GM23338 (cell line): ENCODE data around the gene MEP1A. TPM values are rescaled to one million over a fixed set of nuclear protein-coding genes. Genes with fewer than 3 reads are reported as not detected.

Experiments used
- ATAC-seq: fragments of 200-7000 bp; cut with Tn5 transposase; 3 replicates; pipeline ENCODE4 v1.9.1; 2020
- DNase-seq: peaks from one replicate; pipeline ENCODE4 v3.0.0-alpha.2; 2015; ENCODE audit warnings: low spot score
- H2AFZ ChIP-seq: fragments of 200-600 bp; sonication (generic); 2 replicates; pipeline ENCODE4 v1.8.0; 2016; ENCODE audit warnings: antibody characterized with exemption, mild to moderate bottlenecking, moderate library complexity
- H3F3A ChIP-seq: fragments of 200-600 bp; sonication (generic); replicated peaks from 2 replicates; pipeline ENCODE4 v1.8.0; 2017; ENCODE audit warnings: antibody characterized with exemption, mixed run types, low read depth
- H3K27ac ChIP-seq: fragments of 200-600 bp; sonication (generic); 2 replicates; pipeline ENCODE4 v1.6.1; 2016; ENCODE audit warnings: low read depth
- H3K27me3 ChIP-seq: fragments of 200-600 bp; sonication (generic); 2 replicates; pipeline ENCODE4 v1.8.0; 2016; ENCODE audit warnings: mild to moderate bottlenecking, mixed run types, moderate library complexity; ENCODE audit not compliant: insufficient read depth
- H3K36me3 ChIP-seq: fragments of 200-600 bp; sonication (generic); 2 replicates; pipeline ENCODE4 v1.8.0; 2016; ENCODE audit warnings: mild to moderate bottlenecking; ENCODE audit not compliant: insufficient read depth
- H3K4me1 ChIP-seq: fragments of 200-600 bp; sonication (generic); 2 replicates; pipeline ENCODE4 v1.8.0; 2016; ENCODE audit warnings: mild to moderate bottlenecking, moderate library complexity; ENCODE audit not compliant: insufficient read depth
- H3K4me2 ChIP-seq: fragments of 200-600 bp; sonication (generic); 2 replicates; pipeline ENCODE4 v1.7.1; 2017; ENCODE audit warnings: mixed run types
- H3K4me3 ChIP-seq: fragments of 200-600 bp; sonication (generic); 2 replicates; pipeline ENCODE4 v1.6.1; 2016; ENCODE audit warnings: mixed run types
- H3K79me2 ChIP-seq: fragments of 200-600 bp; sonication (generic); replicated peaks from 2 replicates; pipeline ENCODE4 v1.8.0; 2017; ENCODE audit warnings: mild to moderate bottlenecking; ENCODE audit not compliant: insufficient read depth
- H3K9me2 ChIP-seq: fragments of 200-600 bp; sonication (generic); 2 replicates; pipeline ENCODE4 v1.8.0; 2017; ENCODE audit not compliant: insufficient read depth
- H4K20me1 ChIP-seq: fragments of 200-600 bp; sonication (generic); replicated peaks from 2 replicates; pipeline ENCODE4 v1.8.0; 2017; ENCODE audit warnings: mild to moderate bottlenecking; ENCODE audit not compliant: insufficient read depth
- H3K27ac Mint-ChIP-seq: 2 replicates; pipeline ENCODE4 v1.8.0; 2020; ENCODE audit warnings: inconsistent platforms, mild to moderate bottlenecking, moderate library complexity, mixed read lengths
- H3K27me3 Mint-ChIP-seq: 3 replicates; pipeline ENCODE4 v1.8.0; 2022; ENCODE audit warnings: low read depth, mild to moderate bottlenecking, moderate library complexity, mixed read lengths, inconsistent platforms; ENCODE audit not compliant: insufficient read depth, poor library complexity
- H3K36me3 Mint-ChIP-seq: 3 replicates; pipeline ENCODE4 v1.8.0; 2021; ENCODE audit warnings: low read depth, mild to moderate bottlenecking, inconsistent platforms, moderate library complexity, mixed read lengths
- H3K4me1 Mint-ChIP-seq: 3 replicates; pipeline ENCODE4 v1.8.0; 2020; ENCODE audit warnings: mild to moderate bottlenecking, inconsistent platforms, mixed read lengths
- H3K4me3 Mint-ChIP-seq: 3 replicates; pipeline ENCODE4 v1.8.0; 2021; ENCODE audit warnings: moderate library complexity, mild to moderate bottlenecking, inconsistent platforms, mixed read lengths
- H3K9me3 Mint-ChIP-seq: 3 replicates; pipeline ENCODE4 v1.8.0; 2020; ENCODE audit warnings: moderate library complexity, mild to moderate bottlenecking, inconsistent platforms, mixed read lengths
- CREB1 ChIP-seq: fragments of 250-450 bp; sonication (Bioruptor Pico); IDR thresholded peaks from 2 replicates; pipeline ENCODE4 v1.5.0; 2020; ENCODE audit warnings: low read depth, mild to moderate bottlenecking, moderate library complexity
- CTCF ChIP-seq, 2 experiments: fragments of 200-600 bp in 1 of 2; sonication (generic) in 1 of 2; conservative IDR thresholded peaks; 2 replicates each; pipeline versions ENCODE4 v1.5.1 to v1.6.1; 2016 to 2017; ENCODE audit warnings: antibody characterized with exemption in 2 of 2, low read depth in 2 of 2, mild to moderate bottlenecking in 2 of 2, moderate library complexity in 1 of 2
- ETS1 ChIP-seq: IDR thresholded peaks from 2 replicates; pipeline ENCODE4 v1.6.1; 2016; ENCODE audit warnings: antibody characterized with exemption
- JUNB ChIP-seq: IDR thresholded peaks from one replicate; pipeline ENCODE4 v1.6.1; 2016; ENCODE audit warnings: antibody characterized with exemption; ENCODE audit not compliant: unreplicated experiment
- NANOG ChIP-seq: IDR thresholded peaks from 2 replicates; pipeline ENCODE4 v1.6.1; 2016; ENCODE audit warnings: antibody characterized with exemption, borderline replicate concordance
- POLR2AphosphoS5 ChIP-seq: IDR thresholded peaks from 2 replicates; pipeline ENCODE4 v1.6.1; 2016; ENCODE audit warnings: antibody characterized with exemption, low read depth
- REST ChIP-seq: IDR thresholded peaks from one replicate; pipeline ENCODE4 v1.6.1; 2018; ENCODE audit warnings: antibody characterized with exemption; ENCODE audit not compliant: unreplicated experiment
- STAT1 ChIP-seq: IDR thresholded peaks from one replicate; pipeline ENCODE4 v1.6.1; 2016; ENCODE audit warnings: antibody characterized with exemption; ENCODE audit not compliant: unreplicated experiment
- ZNF114 ChIP-seq: fragments of 250-450 bp; sonication (Bioruptor Pico); IDR thresholded peaks from 2 replicates; pipeline ENCODE4 v1.5.0; 2020; ENCODE audit warnings: mild to moderate bottlenecking, moderate library complexity
- ZNF331 ChIP-seq: fragments of 250-450 bp; sonication (Bioruptor Pico); IDR thresholded peaks from 2 replicates; pipeline ENCODE4 v1.5.0; 2020; ENCODE audit warnings: low read depth, mild to moderate bottlenecking, moderate library complexity
- polyA plus RNA-seq: library from polyadenylated mRNA; unstranded; fragments of >200 nt; fragmentation: Nextera tagmentation; extraction: Ambion mirVana; gene quantifications from 2 replicates; pipeline ENCODE4 v1.2.1, GENCODE V29; 2016
- total RNA-seq: library from RNA; depleted of rRNA; stranded (reverse); fragments of >200 nt; shearing (Covaris generic); gene quantifications from 2 replicates; pipeline ENCODE4 v1.2.3, GENCODE V29; 2014

Gene MEP1A
- total and polyA plus RNA-seq, 2 experiments from 2014 or later: not detected

GRCh38 chr6:46808806-46809205, 15.6 kb downstream of the MEP1A start:
- H3K4me1 ChIP-seq: no peaks in the 10 kb centered on the region
- no peaks in the 10 kb centered on the region for H4K20me1 ChIP-seq
- H3K4me3 ChIP-seq: no peak overlapping the region
- DNase-seq: no peak
- H3F3A ChIP-seq: no peaks in the 10 kb centered on the region
- Mint-ChIP-seq H3K9me3 (peaks cover 3% of the 10 kb centered on the region; the same call in 1 of the 3 replicates), H3K4me3 (no peak overlapping the region), H3K27ac (no peak overlapping the region), H3K36me3 (no peaks in the 10 kb centered on the region), H3K4me1 (no peaks in the 10 kb centered on the region), H3K27me3 (no peaks in the 10 kb centered on the region)
- H3K27ac ChIP-seq: no peak overlapping the region
- no peaks in the 10 kb centered on the region for H3K36me3 ChIP-seq
- H3K79me2 ChIP-seq: no peaks in the 10 kb centered on the region
- TF ChIP-seq POLR2AphosphoS5: no peak
- no peak for TF ChIP-seq ZNF114 (CRISPR knock-in tag)
- TF ChIP-seq CREB1 (CRISPR knock-in tag): no peak
- TF ChIP-seq JUNB: no peak
- TF ChIP-seq CTCF (conservative IDR thresholded peaks at IDR 0.05; ENCODE audit: low read depth in 2 of 2): no peak
- no peak overlapping the region for H3K4me2 ChIP-seq
- H3K27me3 ChIP-seq: no peaks in the 10 kb centered on the region
- no peaks in the 10 kb centered on the region for H3K9me2 ChIP-seq
- no peak overlapping the region for H2AFZ ChIP-seq
- ATAC-seq: no peak

GRCh38 chr6:46815130-46815529, 21.9 kb downstream of the MEP1A start:
- no peaks in the 10 kb centered on the region for H3K79me2 ChIP-seq
- no peak overlapping the region for H2AFZ ChIP-seq
- no peak for DNase-seq
- ATAC-seq: no peak
- no peak overlapping the region for H3K27ac Mint-ChIP-seq
- no peaks in the 10 kb centered on the region for H3K36me3 Mint-ChIP-seq
- no peak overlapping the region for H3K4me3 ChIP-seq
- 0 out of 2 replicates have a peak, but pooled peaks cover 9% of the 10 kb centered on the region for H3K9me2 ChIP-seq
- H4K20me1 ChIP-seq: no peaks in the 10 kb centered on the region
- H3K36me3 ChIP-seq: no peaks in the 10 kb centered on the region
- peaks cover 3% of the 10 kb centered on the region for H3K4me1 Mint-ChIP-seq
- no peak overlapping the region for H3K4me3 Mint-ChIP-seq
- peaks cover 3% of the 10 kb centered on the region; the same call in 1 of the 3 replicates for H3K9me3 Mint-ChIP-seq
- no peaks in the 10 kb centered on the region for H3F3A ChIP-seq
- H3K4me2 ChIP-seq: no peak overlapping the region
- no peaks in the 10 kb centered on the region for H3K4me1 ChIP-seq
- H3K27me3 Mint-ChIP-seq: peaks cover under 1% of the 10 kb centered on the region
- no peak for TF ChIP-seq POLR2AphosphoS5
- no peak for TF ChIP-seq NANOG
- H3K27me3 ChIP-seq: no peaks in the 10 kb centered on the region
- H3K27ac ChIP-seq: no peak overlapping the region

GRCh38 chr6:46816626-46817025, 23.4 kb downstream of the MEP1A start:
- H3K27me3 Mint-ChIP-seq: peaks cover 4% of the 10 kb centered on the region
- H3K9me2 ChIP-seq: 0 out of 2 replicates have a peak, but pooled peaks cover 9% of the 10 kb centered on the region
- H3K9me3 Mint-ChIP-seq: no peaks in the 10 kb centered on the region
- H3K4me2 ChIP-seq: no peak overlapping the region
- DNase-seq: no peak
- no peaks in the 10 kb centered on the region for H3K4me1 ChIP-seq
- no peak overlapping the region for H3K27ac Mint-ChIP-seq
- no peak overlapping the region for H3K4me3 Mint-ChIP-seq
- H2AFZ ChIP-seq: peak overlapping the region; percentile 18; the same call in 1 of the 2 replicates
- H3K4me3 ChIP-seq: no peak overlapping the region
- H4K20me1 ChIP-seq: no peaks in the 10 kb centered on the region
- H3F3A ChIP-seq: no peaks in the 10 kb centered on the region
- no peaks in the 10 kb centered on the region for H3K27me3 ChIP-seq
- no peak for ATAC-seq
- H3K27ac ChIP-seq: no peak overlapping the region
- no peaks in the 10 kb centered on the region for H3K36me3 ChIP-seq
- no peaks in the 10 kb centered on the region for H3K36me3 Mint-ChIP-seq
- no peaks in the 10 kb centered on the region for H3K79me2 ChIP-seq
- H3K4me1 Mint-ChIP-seq: peaks cover 3% of the 10 kb centered on the region
- no peak for TF ChIP-seq NANOG
- TF ChIP-seq ETS1: no peak
- TF ChIP-seq JUNB: no peak
- no peak for TF ChIP-seq REST
- no peak for TF ChIP-seq STAT1
- TF ChIP-seq ZNF331 (CRISPR knock-in tag): no peak
